ENCODE data around the gene RPS6KA6.

DNA sequence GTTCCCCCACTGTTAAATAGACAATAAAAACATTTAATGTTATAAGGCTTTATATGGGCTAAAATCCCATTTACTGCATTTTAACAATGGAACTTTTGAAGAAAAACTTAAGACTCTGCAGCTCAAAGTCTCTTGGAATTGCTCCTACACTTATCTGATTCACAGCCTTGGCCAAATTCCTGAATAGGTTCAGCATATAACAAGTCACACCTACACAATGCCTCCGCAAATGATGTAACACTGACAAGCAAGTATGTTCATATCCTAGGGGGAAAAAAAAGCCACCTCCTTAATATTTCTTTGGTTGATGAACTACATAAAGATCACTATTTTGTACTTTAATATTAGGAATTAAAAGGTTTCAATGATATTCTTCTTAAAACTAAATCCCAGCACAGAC is 34.5 kb downstream of the RPS6KA6 start:
- TF ChIP-seq, protein P1, sequence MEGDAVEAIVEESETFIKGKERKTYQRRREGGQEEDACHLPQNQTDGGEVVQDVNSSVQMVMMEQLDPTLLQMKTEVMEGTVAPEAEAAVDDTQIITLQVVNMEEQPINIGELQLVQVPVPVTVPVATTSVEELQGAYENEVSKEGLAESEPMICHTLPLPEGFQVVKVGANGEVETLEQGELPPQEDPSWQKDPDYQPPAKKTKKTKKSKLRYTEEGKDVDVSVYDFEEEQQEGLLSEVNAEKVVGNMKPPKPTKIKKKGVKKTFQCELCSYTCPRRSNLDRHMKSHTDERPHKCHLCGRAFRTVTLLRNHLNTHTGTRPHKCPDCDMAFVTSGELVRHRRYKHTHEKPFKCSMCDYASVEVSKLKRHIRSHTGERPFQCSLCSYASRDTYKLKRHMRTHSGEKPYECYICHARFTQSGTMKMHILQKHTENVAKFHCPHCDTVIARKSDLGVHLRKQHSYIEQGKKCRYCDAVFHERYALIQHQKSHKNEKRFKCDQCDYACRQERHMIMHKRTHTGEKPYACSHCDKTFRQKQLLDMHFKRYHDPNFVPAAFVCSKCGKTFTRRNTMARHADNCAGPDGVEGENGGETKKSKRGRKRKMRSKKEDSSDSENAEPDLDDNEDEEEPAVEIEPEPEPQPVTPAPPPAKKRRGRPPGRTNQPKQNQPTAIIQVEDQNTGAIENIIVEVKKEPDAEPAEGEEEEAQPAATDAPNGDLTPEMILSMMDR (IDR thresholded peaks at IDR 0.05), result no peak
- no peak for TF ChIP-seq POLR2A (IDR thresholded peaks at IDR 0.05)
